K562 (cell line): ENCODE results near the gene FGGY. TPM values are rescaled to one million over a fixed set of nuclear protein-coding genes. Genes with fewer than 3 reads are reported as not detected.

Experiments
- ATAC-seq: fragments of 200-7000 bp; cut with Tn5 transposase; 3 replicates; pipeline ENCODE4 v1.9.1; 2020; ENCODE audit warnings: moderate library complexity
- BruUV-seq: library from RNA; stranded (reverse); fragments of 400-500 nt; replicated peaks from 2 replicates; lab custom pipeline; 2021; lab: Mats Ljungman, UMichigan
- CTCF ChIA-PET: fragments of 300-600 bp; formaldehyde crosslinking; extraction: SDS; loops from one replicate; lab custom pipeline; 2021; ENCODE audit warnings: low intra/inter-chr PET ratio; lab: Yijun Ruan, JAX
- POLR2A ChIA-PET: fragments of 300-600, 350-650 bp; sonication (Branson Sonifier 250); formaldehyde crosslinking; extraction: SDS; loops from one replicate; lab custom pipeline; 2021; ENCODE audit warnings: antibody characterized with exemption, inconsistent platforms; lab: Yijun Ruan, JAX
- DNase-seq, 4 experiments: peaks; one replicate each; pipeline versions ENCODE4 v3.0.0 to v3.0.0-alpha.2; 2011 to 2018; ENCODE audit warnings: low spot score in 3 of 4, mixed read lengths in 3 of 4; ENCODE audit errors: extremely low read depth in 1 of 4
- FAIRE-seq: peaks from 2 replicates; lab custom pipeline; 2011; peaks lifted over from hg19 to GRCh38; lab: Jason Lieb, UNC
- H2AFZ ChIP-seq: 2 replicates; pipeline ENCODE4 v1.6.0; 2011; ENCODE audit warnings: low read depth, low read length, control low read depth, inconsistent platforms
- H3K27ac ChIP-seq: fragments of 200-600 bp; 3 replicates; pipeline ENCODE4 v1.8.0; 2011; ENCODE audit warnings: low read depth, mild to moderate bottlenecking, control low read depth, inconsistent platforms, low read length, moderate library complexity, mixed read lengths; ENCODE audit errors: extremely low read depth
- H3K27me3 ChIP-seq, 2 experiments: fragments of 300-600 bp in 1 of 2; 2 replicates in 1 of 2; 3 replicates in 1 of 2; pipeline versions ENCODE4 v1.6.0 to v1.8.0; 2011; ENCODE audit warnings: inconsistent platforms in 2 of 2, low read length in 2 of 2, mild to moderate bottlenecking in 1 of 2, mixed read lengths in 1 of 2, moderate library complexity in 1 of 2; ENCODE audit not compliant: control insufficient read depth in 2 of 2, insufficient read depth in 2 of 2
- H3K36me3 ChIP-seq: fragments of 300-600 bp; 3 replicates; pipeline ENCODE4 v1.8.0; 2011; ENCODE audit warnings: mild to moderate bottlenecking, low read length, inconsistent platforms; ENCODE audit not compliant: control insufficient read depth, insufficient read depth
- H3K4me1 ChIP-seq, 2 experiments: fragments of 200-600 bp in 1 of 2; replicated peaks in 1 of 2; 2 replicates in 1 of 2; 3 replicates in 1 of 2; pipeline versions ENCODE4 v1.5.1 to v1.8.0; 2011; ENCODE audit warnings: inconsistent platforms in 2 of 2, low read length in 2 of 2, mild to moderate bottlenecking in 1 of 2, mixed read lengths in 1 of 2, moderate library complexity in 1 of 2; ENCODE audit not compliant: control insufficient read depth in 2 of 2, insufficient read depth in 2 of 2
- H3K4me2 ChIP-seq: 2 replicates; pipeline ENCODE4 v1.6.1; 2011; ENCODE audit warnings: low read length, control low read depth, inconsistent platforms, mixed read lengths; ENCODE audit not compliant: insufficient read depth
- H3K4me3 ChIP-seq: fragments of 200-600 bp; sonication (generic), shearing (Covaris generic); 2 replicates; pipeline ENCODE4 v1.5.1; 2016; ENCODE audit warnings: control low read depth, inconsistent platforms
- H3K79me2 ChIP-seq: fragments of 200-600 bp; 3 replicates; pipeline ENCODE4 v1.8.0; 2011; ENCODE audit warnings: low read length, inconsistent platforms; ENCODE audit not compliant: control insufficient read depth, insufficient read depth
- H3K9ac ChIP-seq, 2 experiments: 2 replicates each; pipeline versions ENCODE4 v1.6.0 to v1.6.1; 2011; ENCODE audit warnings: low read depth in 2 of 2, low read length in 2 of 2, control low read depth in 1 of 2, inconsistent platforms in 1 of 2, mild to moderate bottlenecking in 1 of 2, mixed read lengths in 1 of 2; ENCODE audit not compliant: insufficient read depth in 1 of 2
- H3K9me1 ChIP-seq: one replicate; pipeline ENCODE4 v1.6.0; 2011; ENCODE audit warnings: inconsistent platforms, mild to moderate bottlenecking, low read length, moderate library complexity; ENCODE audit not compliant: control insufficient read depth, insufficient read depth
- H3K9me3 ChIP-seq: replicated peaks from 2 replicates; pipeline ENCODE4 v1.5.1; 2011; ENCODE audit warnings: low read depth, low read length, inconsistent platforms; ENCODE audit not compliant: control insufficient read depth, insufficient read depth
- H4K20me1 ChIP-seq: replicated peaks from 2 replicates; pipeline ENCODE4 v1.6.1; 2011; ENCODE audit warnings: low read length, inconsistent platforms, mixed read lengths; ENCODE audit not compliant: control insufficient read depth, insufficient read depth
- BCL6 ChIP-seq: fragments of 250-450 bp; sonication (Bioruptor Pico); IDR thresholded peaks from 2 replicates; pipeline ENCODE4 v1.4.0; 2020
- CHCHD3 ChIP-seq: fragments of 250-450 bp; sonication (Bioruptor Pico); IDR thresholded peaks from 2 replicates; pipeline ENCODE4 v2.1.2; 2022; ENCODE audit warnings: mild to moderate bottlenecking
- CHD7 ChIP-seq: fragments of 200-600 bp; sonication (generic); IDR thresholded peaks from one replicate; pipeline ENCODE4 v1.6.1; 2012; ENCODE audit warnings: mild to moderate bottlenecking, low read depth, low read length, inconsistent platforms
- GABPA ChIP-seq: fragments of 200-800 bp; sonication (Bioruptor generic); conservative IDR thresholded peaks from 2 replicates; pipeline ENCODE4 v1.6.1; 2016; ENCODE audit warnings: low read depth, missing genetic modification characterization, missing compliant biosample characterization
- HDAC3 ChIP-seq: fragments of 450-650 bp; IDR thresholded peaks from 2 replicates; pipeline ENCODE4 v1.6.1; 2018; ENCODE audit warnings: borderline replicate concordance, mild to moderate bottlenecking, moderate library complexity; ENCODE audit not compliant: partially characterized antibody
- PHB2 ChIP-seq: fragments of 450-650 bp; IDR thresholded peaks from 2 replicates; pipeline ENCODE4 v1.6.1; 2017; ENCODE audit warnings: low read depth
- ZNF174 ChIP-seq: fragments of 250-450 bp; sonication (Bioruptor Pico); IDR thresholded peaks from 2 replicates; pipeline ENCODE4 v1.4.0; 2020; ENCODE audit warnings: mild to moderate bottlenecking
- ZNF583 ChIP-seq: fragments of 250-450 bp; sonication (Bioruptor Pico); IDR thresholded peaks from 2 replicates; pipeline ENCODE4 v1.4.0; 2020
- in situ Hi-C: fragments of 300-500 bp; cut with MboI; formaldehyde crosslinking; loops from 4 replicates; pipeline ENCODE4 v1.15.0; 2018; ENCODE audit warnings: inconsistent platforms, mixed read lengths
- intact Hi-C: fragments of 100-400 bp; cut with micrococcal nuclease; formaldehyde crosslinking; loops from 2 replicates; pipeline ENCODE4 v1.14.2; 2022
- polyA plus RNA-seq, 8 experiments: library from polyadenylated mRNA; depleted of rRNA in 4 of 8; stranded (reverse) in 5 of 8; unstranded in 3 of 8; fragments of >200 nt; fragmentation: Nextera tagmentation in 2 of 8; fragmentation: Illumina TruSeq in 1 of 8; extraction: Ambion mirVana in 2 of 8; extraction: Trizol in 1 of 8; gene quantifications; 2 replicates each; pipeline versions ENCODE4 v1.2.1 to v1.2.3, GENCODE V29; 2011 to 2014; ENCODE audit warnings: inconsistent platforms in 1 of 8, missing spikeins in 1 of 8
- total RNA-seq, 7 experiments: library from RNA; depleted of rRNA in 6 of 7; stranded (reverse); fragments of >200 nt in 6 of 7; fragmentation: Illumina TruSeq in 2 of 7; extraction: Trizol in 2 of 7; gene quantifications; 2 replicates each; pipeline versions ENCODE4 v1.2.1 to v1.2.3, GENCODE V29; 2011 to 2021; ENCODE audit warnings: low replicate concordance in 1 of 7
- TF ChIP-seq, protein P1 (sequence below): sonication (generic); IDR thresholded peaks from 2 replicates; pipeline ENCODE4 v1.6.1; 2016

Gene FGGY
- total and polyA plus RNA-seq, 9 of the 15 experiments (the other 6 are each of a cell fraction or from before 2014, with no cell fraction given), result 9.7 to 19.2 (median 12.6) TPM

GRCh38 chr1:59788825-59789224 lies 491.9 kb downstream of the FGGY start:
- Histone ChIP-seq H3K27ac (no peak overlapping the region), H3K79me2 (no peaks in the 10 kb centered on the region), H3K4me3 (no peak overlapping the region), H3K4me2 (no peak overlapping the region), H4K20me1 (no peaks in the 10 kb centered on the region), H3K27me3 (no peaks in the 10 kb centered on the region), H3K9ac (no peak overlapping the region), H2AFZ (no peak overlapping the region), H3K9me3 (no peaks in the 10 kb centered on the region), H3K9me1 (no peaks in the 10 kb centered on the region), H3K4me1 (no peaks in the 10 kb centered on the region), H3K36me3 (no peaks in the 10 kb centered on the region)
- DNase-seq (no peak), FAIRE-seq (no peak), ATAC-seq (no peak)
- in situ Hi-C loops (no loop called here), intact Hi-C loops (no loop called here)
- no TSS peak for BruUV-seq
- POLR2A ChIA-PET, result no interaction called here
- CTCF ChIA-PET, result no interaction called here
- no peak for TF ChIP-seq ZNF174
- no peak for TF ChIP-seq GABPA (tag)
- TF ChIP-seq CHCHD3, result no peak
- TF ChIP-seq CHD7, result no peak
- TF ChIP-seq PHB2, result no peak
- TF ChIP-seq ZNF583 (CRISPR knock-in tag), result no peak
- TF ChIP-seq, protein P1, sequence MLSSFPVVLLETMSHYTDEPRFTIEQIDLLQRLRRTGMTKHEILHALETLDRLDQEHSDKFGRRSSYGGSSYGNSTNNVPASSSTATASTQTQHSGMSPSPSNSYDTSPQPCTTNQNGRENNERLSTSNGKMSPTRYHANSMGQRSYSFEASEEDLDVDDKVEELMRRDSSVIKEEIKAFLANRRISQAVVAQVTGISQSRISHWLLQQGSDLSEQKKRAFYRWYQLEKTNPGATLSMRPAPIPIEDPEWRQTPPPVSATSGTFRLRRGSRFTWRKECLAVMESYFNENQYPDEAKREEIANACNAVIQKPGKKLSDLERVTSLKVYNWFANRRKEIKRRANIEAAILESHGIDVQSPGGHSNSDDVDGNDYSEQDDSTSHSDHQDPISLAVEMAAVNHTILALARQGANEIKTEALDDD, result no peak
- TF ChIP-seq BCL6 (CRISPR knock-in tag), result no peak
- no peak for TF ChIP-seq HDAC3
